Nephron (organoid): Measurements from ENCODE around the gene CDC42EP4.

ENCODE experiments used
- H3K27ac Mint-ChIP-seq, 3 experiments: 2 replicates each; pipeline ENCODE4 v1.8.0; 2020; ENCODE audit warnings: mixed read lengths in 3 of 3, mild to moderate bottlenecking in 2 of 3, moderate library complexity in 1 of 3
- H3K27me3 Mint-ChIP-seq: 2 replicates; pipeline ENCODE4 v1.8.0; 2021; ENCODE audit warnings: low read depth, mild to moderate bottlenecking, moderate library complexity, mixed read lengths
- H3K36me3 Mint-ChIP-seq: 2 replicates; pipeline ENCODE4 v1.8.0; 2020; ENCODE audit warnings: low read depth, mixed read lengths
- H3K4me1 Mint-ChIP-seq: 2 replicates; pipeline ENCODE4 v1.8.0; 2020; ENCODE audit warnings: mixed read lengths
- H3K4me3 Mint-ChIP-seq, 3 experiments: 2 replicates each; pipeline ENCODE4 v1.8.0; 2020; ENCODE audit warnings: mild to moderate bottlenecking in 3 of 3, mixed read lengths in 3 of 3, moderate library complexity in 2 of 3
- H3K9me3 Mint-ChIP-seq: 2 replicates; pipeline ENCODE4 v1.8.0; 2020; ENCODE audit warnings: mixed read lengths
- TF ChIP-seq, protein P1 (sequence below), 3 experiments: fragments of 200-600 bp; sonication (generic); IDR thresholded peaks; one replicate each; pipeline ENCODE4 v1.5.0; 2021; ENCODE audit warnings: antibody characterized with exemption in 3 of 3; ENCODE audit not compliant: unreplicated experiment in 3 of 3

CDC42EP4 gene

GRCh38 chr17:73271072-73271471 is 40.7 kb downstream of the CDC42EP4 start:
- TF ChIP-seq, protein P1, sequence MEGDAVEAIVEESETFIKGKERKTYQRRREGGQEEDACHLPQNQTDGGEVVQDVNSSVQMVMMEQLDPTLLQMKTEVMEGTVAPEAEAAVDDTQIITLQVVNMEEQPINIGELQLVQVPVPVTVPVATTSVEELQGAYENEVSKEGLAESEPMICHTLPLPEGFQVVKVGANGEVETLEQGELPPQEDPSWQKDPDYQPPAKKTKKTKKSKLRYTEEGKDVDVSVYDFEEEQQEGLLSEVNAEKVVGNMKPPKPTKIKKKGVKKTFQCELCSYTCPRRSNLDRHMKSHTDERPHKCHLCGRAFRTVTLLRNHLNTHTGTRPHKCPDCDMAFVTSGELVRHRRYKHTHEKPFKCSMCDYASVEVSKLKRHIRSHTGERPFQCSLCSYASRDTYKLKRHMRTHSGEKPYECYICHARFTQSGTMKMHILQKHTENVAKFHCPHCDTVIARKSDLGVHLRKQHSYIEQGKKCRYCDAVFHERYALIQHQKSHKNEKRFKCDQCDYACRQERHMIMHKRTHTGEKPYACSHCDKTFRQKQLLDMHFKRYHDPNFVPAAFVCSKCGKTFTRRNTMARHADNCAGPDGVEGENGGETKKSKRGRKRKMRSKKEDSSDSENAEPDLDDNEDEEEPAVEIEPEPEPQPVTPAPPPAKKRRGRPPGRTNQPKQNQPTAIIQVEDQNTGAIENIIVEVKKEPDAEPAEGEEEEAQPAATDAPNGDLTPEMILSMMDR (IDR thresholded peaks at IDR 0.05; ENCODE audit: unreplicated experiment in 3 of 3): no peak
- no peak overlapping the region for H3K4me3 Mint-ChIP-seq
- no peak overlapping the region for H3K27ac Mint-ChIP-seq
- H3K36me3 Mint-ChIP-seq: peaks cover 4% of the 10 kb centered on the region
- peaks cover 4% of the 10 kb centered on the region for H3K4me1 Mint-ChIP-seq
- no peaks in the 10 kb centered on the region for H3K27me3 Mint-ChIP-seq
- no peaks in the 10 kb centered on the region for H3K9me3 Mint-ChIP-seq

DNA sequence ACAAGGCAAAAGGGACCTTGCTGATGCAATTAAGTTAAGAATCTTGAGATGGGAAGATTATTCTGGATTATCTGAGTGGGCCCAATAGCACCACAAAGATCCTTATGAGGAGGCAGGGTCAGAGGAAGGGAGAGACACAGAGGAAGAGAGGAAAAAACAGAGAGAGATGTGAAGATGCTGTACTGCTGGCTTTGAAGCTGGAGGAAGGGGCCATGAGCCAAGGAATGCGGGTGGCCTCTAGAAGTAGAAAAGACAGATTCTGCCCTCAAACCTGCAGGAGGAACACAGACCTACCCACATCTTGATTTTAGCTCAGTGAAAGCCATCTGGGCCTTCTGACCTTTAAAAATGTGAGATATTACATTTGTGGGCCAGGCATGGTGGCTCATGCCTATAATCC is 42.0 kb downstream of the CDC42EP4 start:
- Mint-ChIP-seq H3K27ac (no peak overlapping the region), H3K27me3 (no peaks in the 10 kb centered on the region), H3K9me3 (no peaks in the 10 kb centered on the region), H3K4me3 (no peak overlapping the region), H3K36me3 (peaks cover 4% of the 10 kb centered on the region), H3K4me1 (no peaks in the 10 kb centered on the region)
- TF ChIP-seq, protein P1 (IDR thresholded peaks at IDR 0.05; ENCODE audit: unreplicated experiment in 3 of 3): no peak

- Mint-ChIP-seq H3K27me3 (no peaks in the 10 kb centered on the region), H3K4me1 (no peaks in the 10 kb centered on the region), H3K36me3 (peaks cover 2% of the 10 kb centered on the region), H3K9me3 (no peaks in the 10 kb centered on the region), H3K27ac (no peak overlapping the region), H3K4me3 (no peak overlapping the region)
- TF ChIP-seq, protein P1 (IDR thresholded peaks at IDR 0.05; ENCODE audit: unreplicated experiment in 3 of 3): no peak
These were observed 42.5 kb downstream of the CDC42EP4 start for GRCh38 chr17:73269329-73269615.

DNA sequence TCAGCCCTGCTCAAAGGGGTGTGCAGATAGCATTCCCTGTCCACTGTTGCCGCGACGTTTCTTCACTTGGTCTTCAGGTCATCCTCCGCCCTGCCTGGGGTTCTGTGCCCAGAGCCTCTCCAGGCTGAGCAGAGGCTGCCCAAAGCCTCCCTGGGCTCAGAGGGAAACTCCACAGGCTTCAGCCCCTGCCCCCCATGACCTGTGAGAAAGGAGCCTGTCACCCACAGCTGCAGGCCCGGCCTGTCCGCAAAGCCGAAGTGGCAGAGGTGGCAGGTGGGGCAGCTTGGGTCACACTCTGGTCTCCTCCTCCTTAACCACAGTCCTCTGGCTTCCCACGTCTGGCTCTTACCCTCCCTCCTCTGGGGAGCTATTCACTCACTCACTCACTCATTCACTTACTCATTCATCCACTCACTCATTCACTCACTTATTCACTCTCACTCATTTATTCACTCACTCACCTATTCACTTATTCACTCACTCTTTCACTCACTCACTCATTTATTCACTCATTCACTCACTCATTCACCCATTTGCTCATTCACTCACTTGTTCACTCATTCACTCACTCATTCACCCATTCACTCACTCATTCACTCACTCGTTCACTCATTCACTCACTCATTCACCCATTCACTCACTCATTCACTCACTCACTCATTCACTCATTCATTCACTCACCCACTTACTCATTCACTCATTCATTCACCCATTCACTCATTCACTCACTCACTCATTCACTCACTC is 43.0 kb downstream of the CDC42EP4 start:
- H3K27me3 Mint-ChIP-seq: no peaks in the 10 kb centered on the region
- H3K36me3 Mint-ChIP-seq: no peaks in the 10 kb centered on the region
- no peak overlapping the region for H3K27ac Mint-ChIP-seq
- TF ChIP-seq, protein P1 (IDR thresholded peaks at IDR 0.05; ENCODE audit: unreplicated experiment in 3 of 3): no peak
- H3K9me3 Mint-ChIP-seq: no peaks in the 10 kb centered on the region
- H3K4me3 Mint-ChIP-seq: no peak overlapping the region
- no peaks in the 10 kb centered on the region for H3K4me1 Mint-ChIP-seq

DNA sequence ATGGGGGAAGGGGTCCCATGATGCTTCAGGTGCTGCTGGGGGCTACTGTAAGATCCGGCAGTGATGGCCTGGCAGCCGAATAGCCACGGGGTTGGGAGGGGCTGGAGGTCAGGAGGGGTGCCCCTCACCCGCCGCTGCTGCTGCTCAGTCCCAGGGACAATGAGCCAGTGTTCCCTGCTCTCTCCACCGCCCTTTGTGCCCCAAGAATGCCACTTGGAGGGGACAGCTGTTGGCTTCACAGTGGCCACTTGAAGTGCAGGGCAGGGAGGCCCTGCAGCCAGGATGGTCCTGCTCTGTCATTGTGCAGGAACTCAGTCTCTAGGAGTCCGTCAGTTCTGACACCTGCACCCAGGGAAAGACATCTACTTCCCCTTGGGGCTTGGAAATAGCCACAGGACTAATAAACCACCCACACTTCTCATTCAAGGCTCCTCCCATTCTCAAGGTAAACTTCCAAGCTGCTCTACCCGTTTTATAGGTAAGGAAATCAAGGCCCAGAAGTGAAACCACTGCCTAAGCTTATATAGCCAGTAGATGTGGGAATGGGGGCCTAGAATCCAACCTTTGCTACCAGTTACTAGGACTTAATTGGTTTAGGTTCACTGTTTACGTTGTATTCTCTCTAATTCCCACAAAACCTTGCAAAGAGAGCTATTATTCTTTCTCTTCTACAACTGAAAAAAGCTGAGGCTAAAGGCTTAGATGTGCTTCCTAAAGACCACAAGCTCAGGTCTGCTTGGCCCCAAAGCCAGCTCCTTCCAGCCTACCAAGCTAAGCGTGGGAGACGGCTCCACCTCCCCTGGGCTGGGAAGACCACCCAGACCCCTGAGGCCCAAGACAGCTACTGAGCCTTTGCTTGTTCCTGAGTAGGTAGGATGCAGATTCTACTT is 43.9 kb downstream of the CDC42EP4 start:
- Mint-ChIP-seq H3K27me3 (no peaks in the 10 kb centered on the region), H3K27ac (peak overlapping the region in 1 of 3 experiments; percentile 10), H3K4me1 (peaks cover 6% of the 10 kb centered on the region), H3K9me3 (no peaks in the 10 kb centered on the region), H3K4me3 (no peak overlapping the region), H3K36me3 (no peaks in the 10 kb centered on the region)
- TF ChIP-seq, protein P1 (IDR thresholded peaks at IDR 0.05; ENCODE audit: unreplicated experiment in 3 of 3): no peak
